OCI-LY3 (cell line): ENCODE results near the gene ST7.
A peak's percentile ranks its signal among the peaks of the same experiment; 100 is the strongest.

Experiments used
- H2AFZ ChIP-seq: fragments of 200-600, 300-600 bp; shearing (Covaris generic); 2 replicates; pipeline ENCODE4 v1.6.0; 2014; ENCODE audit warnings: antibody characterized with exemption, low read depth, low read length
- H3K27ac ChIP-seq: fragments of 200-600, 300-600 bp; sonication (generic); 2 replicates; pipeline ENCODE4 v1.5.1; 2014; ENCODE audit warnings: mild to moderate bottlenecking, low read length, moderate library complexity, mixed read lengths
- H3K27me3 ChIP-seq: fragments of 200-600, 300-600 bp; sonication (generic); 2 replicates; pipeline ENCODE4 v1.6.1; 2014; ENCODE audit warnings: low read depth, low read length, mixed read lengths
- H3K36me3 ChIP-seq: fragments of 200-600, 300-600 bp; sonication (generic); replicated peaks from 2 replicates; pipeline ENCODE3; 2014; ENCODE audit warnings: low read depth, low read length, mixed read lengths
- H3K4me1 ChIP-seq: fragments of 300-600, 200-600 bp; sonication (generic); 2 replicates; pipeline ENCODE4 v1.6.1; 2014; ENCODE audit warnings: low read length, mixed read lengths
- H3K4me2 ChIP-seq: fragments of 200-600, 300-600 bp; sonication (generic); 2 replicates; pipeline ENCODE4 v1.6.1; 2014; ENCODE audit warnings: low read length, mixed read lengths
- H3K4me3 ChIP-seq: fragments of 300-600, 200-600 bp; sonication (generic); 2 replicates; pipeline ENCODE4 v1.5.1; 2014; ENCODE audit warnings: antibody characterized with exemption, mild to moderate bottlenecking, low read length, moderate library complexity
- H3K79me2 ChIP-seq: fragments of 300-600, 200-600 bp; shearing (Covaris generic); 2 replicates; pipeline ENCODE4 v1.6.1; 2014; ENCODE audit warnings: mild to moderate bottlenecking, low read length, mixed read lengths
- H3K9ac ChIP-seq: fragments of 300-600, 200-600 bp; shearing (Covaris generic); 2 replicates; pipeline ENCODE4 v1.6.0; 2014; ENCODE audit warnings: mild to moderate bottlenecking, low read length, moderate library complexity
- H3K9me3 ChIP-seq: fragments of 200-600, 300-600 bp; shearing (Covaris generic); 2 replicates; pipeline ENCODE4 v1.6.1; 2014; ENCODE audit warnings: low read length, mixed read lengths; ENCODE audit not compliant: insufficient read depth
- H4K20me1 ChIP-seq: fragments of 200-600, 300-600 bp; sonication (generic); 2 replicates; pipeline ENCODE4 v1.6.1; 2016; ENCODE audit warnings: low read length, mixed read lengths; ENCODE audit not compliant: insufficient read depth
- CTCF ChIP-seq: fragments of 200-600, 300-600 bp; sonication (generic); IDR thresholded peaks from 2 replicates; pipeline ENCODE4 v1.5.1; 2014; ENCODE audit warnings: antibody characterized with exemption, low read length, low read depth
- EZH2phosphoT487 ChIP-seq: fragments of 200-600 bp; shearing (Covaris generic); IDR thresholded peaks from 2 replicates; pipeline ENCODE4 v1.6.1; 2018; ENCODE audit warnings: antibody characterized with exemption, mixed run types, low read depth

ST7 gene

GRCh38 chr7:117098457-117098856 lies 145.2 kb downstream of the ST7 start:
- no peak overlapping the region for H3K9ac ChIP-seq
- H3K9me3 ChIP-seq, result no peaks in the 10 kb centered on the region
- H3K4me1 ChIP-seq, result no peaks in the 10 kb centered on the region
- no peak overlapping the region for H2AFZ ChIP-seq
- H3K79me2 ChIP-seq, result peaks cover 43% of the 10 kb centered on the region
- H3K4me2 ChIP-seq, result no peak overlapping the region
- peaks cover 16% of the 10 kb centered on the region for H3K36me3 ChIP-seq
- TF ChIP-seq EZH2phosphoT487 (no peak), CTCF (no peak)
- no peak overlapping the region for H3K27ac ChIP-seq
- H3K4me3 ChIP-seq, result no peak overlapping the region
- no peaks in the 10 kb centered on the region for H3K27me3 ChIP-seq
- peaks cover 61% of the 10 kb centered on the region for H4K20me1 ChIP-seq

DNA sequence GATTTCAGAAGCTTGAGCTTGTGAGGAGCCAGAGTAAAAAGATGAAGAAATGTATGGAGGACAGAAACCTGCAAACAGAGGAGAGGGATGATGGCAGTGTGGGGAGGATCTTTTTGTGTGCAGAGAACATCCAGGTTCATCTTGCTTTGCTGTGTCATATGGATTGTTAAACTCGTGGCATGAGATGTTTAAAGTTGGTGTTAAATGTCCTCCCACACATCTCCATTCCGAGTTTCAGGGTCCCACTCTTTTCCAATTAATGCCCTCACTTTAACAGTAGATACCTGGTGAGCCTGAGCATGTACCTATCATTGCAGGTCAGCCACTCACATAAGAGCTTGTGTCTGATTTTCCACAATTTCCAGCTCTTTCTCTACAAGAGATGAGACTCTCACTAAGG lies 147.7 kb downstream of the ST7 start:
- Histone ChIP-seq H3K4me2 (no peak overlapping the region), H3K27ac (no peak overlapping the region), H4K20me1 (peaks cover 53% of the 10 kb centered on the region), H3K79me2 (peaks cover 25% of the 10 kb centered on the region), H3K4me1 (no peaks in the 10 kb centered on the region), H3K9me3 (no peaks in the 10 kb centered on the region), H3K4me3 (no peak overlapping the region), H3K36me3 (peaks cover 20% of the 10 kb centered on the region), H3K27me3 (no peaks in the 10 kb centered on the region), H2AFZ (no peak overlapping the region), H3K9ac (no peak overlapping the region)
- TF ChIP-seq CTCF (no peak), EZH2phosphoT487 (no peak)

DNA sequence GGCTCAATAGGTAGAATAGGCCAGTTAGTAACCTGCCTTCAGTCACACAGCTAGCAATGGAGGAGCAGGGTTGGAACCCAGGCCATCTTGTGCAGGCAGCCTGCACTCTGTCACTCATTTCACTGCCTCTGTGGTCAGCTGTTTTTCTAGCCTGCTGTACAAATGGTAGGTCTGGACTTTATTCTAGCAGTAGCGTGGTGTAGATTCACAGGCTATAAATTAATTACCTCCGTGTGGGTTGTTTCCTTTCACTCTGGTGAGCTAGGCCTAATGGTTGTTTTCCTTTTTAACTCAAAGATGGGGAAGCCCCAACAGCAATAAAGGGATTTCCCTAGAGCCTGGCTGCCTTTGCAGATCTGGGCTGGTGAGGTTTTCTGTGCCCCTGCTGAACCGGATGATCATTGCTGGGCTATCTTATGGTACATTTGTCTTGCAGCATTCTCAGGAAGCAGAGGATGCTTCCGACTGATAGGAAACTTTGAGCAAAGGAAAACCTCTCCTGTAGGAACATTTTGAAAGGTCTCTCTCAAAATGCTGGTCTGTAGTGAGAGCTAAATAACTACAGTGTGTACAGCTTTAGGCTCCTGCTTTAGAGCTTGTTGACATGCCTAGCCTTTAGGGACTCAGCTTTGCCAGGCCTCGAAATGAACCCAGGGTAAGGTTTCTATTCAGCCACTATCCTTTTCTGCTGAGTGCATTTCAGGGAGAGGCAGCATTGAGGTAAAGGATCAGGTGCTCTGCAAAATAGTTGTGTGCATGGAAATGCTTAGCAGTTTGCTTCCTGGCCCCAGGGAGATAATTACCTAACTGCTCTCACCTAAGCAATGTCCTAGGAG lies 157.4 kb downstream of the ST7 start:
- Histone ChIP-seq H2AFZ (no peak overlapping the region), H3K4me3 (peak overlapping the region; percentile 64), H3K4me1 (peaks cover 16% of the 10 kb centered on the region), H3K27me3 (no peaks in the 10 kb centered on the region), H3K36me3 (peaks cover 19% of the 10 kb centered on the region), H3K4me2 (peak overlapping the region; percentile 87), H3K79me2 (peaks cover 48% of the 10 kb centered on the region), H4K20me1 (peaks cover 60% of the 10 kb centered on the region), H3K27ac (peak overlapping the region; percentile 55), H3K9ac (peak overlapping the region; percentile 20; the same call in 1 of the 2 replicates), H3K9me3 (no peaks in the 10 kb centered on the region)
- TF ChIP-seq CTCF (no peak), EZH2phosphoT487 (no peak)

GRCh38 chr7:117111535-117111934 lies 158.2 kb downstream of the ST7 start:
- Histone ChIP-seq H3K4me2 (no peak overlapping the region), H3K79me2 (peaks cover 48% of the 10 kb centered on the region), H3K36me3 (peaks cover 19% of the 10 kb centered on the region), H3K27me3 (no peaks in the 10 kb centered on the region), H3K27ac (no peak overlapping the region), H3K4me1 (peaks cover 16% of the 10 kb centered on the region), H2AFZ (no peak overlapping the region), H3K9me3 (no peaks in the 10 kb centered on the region), H3K4me3 (no peak overlapping the region), H3K9ac (no peak overlapping the region), H4K20me1 (peaks cover 67% of the 10 kb centered on the region)
- TF ChIP-seq CTCF, result no peak
- no peak for TF ChIP-seq EZH2phosphoT487
